Caco-2 (cell line): Measurements from ENCODE around the gene IGSF8. TPM values are rescaled to one million over a fixed set of nuclear protein-coding genes. Genes with fewer than 3 reads are reported as not detected.

ENCODE experiments used
- BruUV-seq: library from RNA; stranded (reverse); fragments of 400-500 nt; replicated peaks from 2 replicates; lab custom pipeline; 2021; lab: Mats Ljungman, UMichigan
- CTCF ChIA-PET: fragments of 300-600 bp; sonication (Branson Sonifier 250); formaldehyde crosslinking; loops from one replicate; lab custom pipeline; 2022; ENCODE audit warnings: antibody characterized with exemption; lab: Charles Lee
- POLR2A ChIA-PET: fragments of 300-600 bp; sonication (Branson Sonifier 250); formaldehyde crosslinking; loops from one replicate; lab custom pipeline; 2022; ENCODE audit warnings: antibody characterized with exemption; lab: Charles Lee
- DNase-seq, 2 experiments: peaks; one replicate each; pipeline versions ENCODE4 v3.0.0 to v3.0.0-alpha.2; 2020 to 2022
- H3K27me3 ChIP-seq: replicated peaks from 2 replicates; pipeline ENCODE4 v1.6.0; 2011; ENCODE audit warnings: low read length; ENCODE audit not compliant: control insufficient read depth, insufficient read depth
- H3K36me3 ChIP-seq: 2 replicates; pipeline ENCODE4 v1.5.1; 2011; ENCODE audit warnings: low read length; ENCODE audit not compliant: control insufficient read depth, insufficient read depth
- H3K4me1 ChIP-seq: fragments of 250-450 bp; sonication (Bioruptor Pico); 2 replicates; pipeline ENCODE4 v1.5.1; 2020; ENCODE audit warnings: mild to moderate bottlenecking
- H3K4me3 ChIP-seq: 2 replicates; pipeline ENCODE4 v1.5.1; 2011; ENCODE audit warnings: low read depth, mild to moderate bottlenecking, control low read depth, low read length
- H3K9me3 ChIP-seq: fragments of 250-450 bp; sonication (Bioruptor Pico); 2 replicates; pipeline ENCODE4 v1.5.1; 2020; ENCODE audit warnings: mild to moderate bottlenecking, moderate library complexity
- H3K27ac Mint-ChIP-seq: one replicate; pipeline ENCODE4 v1.8.0; 2022; ENCODE audit warnings: mixed read lengths; ENCODE audit not compliant: unreplicated experiment
- H3K27me3 Mint-ChIP-seq: one replicate; pipeline ENCODE4 v1.8.0; 2022; ENCODE audit warnings: mixed read lengths; ENCODE audit not compliant: insufficient read depth, unreplicated experiment
- H3K36me3 Mint-ChIP-seq: one replicate; pipeline ENCODE4 v1.8.0; 2022; ENCODE audit warnings: mild to moderate bottlenecking, mixed read lengths; ENCODE audit not compliant: insufficient read depth, unreplicated experiment
- H3K4me1 Mint-ChIP-seq: one replicate; pipeline ENCODE4 v1.8.0; 2022; ENCODE audit warnings: low read depth, mixed read lengths; ENCODE audit not compliant: unreplicated experiment
- H3K4me3 Mint-ChIP-seq: one replicate; pipeline ENCODE4 v1.8.0; 2022; ENCODE audit warnings: mild to moderate bottlenecking, moderate library complexity, mixed read lengths; ENCODE audit not compliant: unreplicated experiment
- H3K9me3 Mint-ChIP-seq: one replicate; pipeline ENCODE4 v1.8.0; 2022; ENCODE audit warnings: mixed read lengths; ENCODE audit not compliant: unreplicated experiment
- intact Hi-C: fragments of 100-400 bp; cut with micrococcal nuclease; formaldehyde crosslinking; loops from one replicate; pipeline ENCODE4 v1.10.0; 2022; ENCODE audit not compliant: unreplicated experiment
- total RNA-seq: library from RNA; stranded (reverse); gene quantifications from 2 replicates; pipeline ENCODE4 v1.2.3, GENCODE V29; 2022
- TF ChIP-seq, protein P1 (sequence below), 2 experiments: fragments of 200-600 bp in 1 of 2; IDR thresholded peaks; 1 replicate in 1 of 2; 2 replicates in 1 of 2; pipeline versions ENCODE4 v1.5.1 to v1.8.0; 2011 to 2022; ENCODE audit warnings: antibody characterized with exemption in 1 of 2, control low read depth in 1 of 2, inconsistent platforms in 1 of 2, low read depth in 1 of 2, low read length in 1 of 2, mild to moderate bottlenecking in 1 of 2, moderate library complexity in 1 of 2; ENCODE audit not compliant: insufficient read depth in 1 of 2, severe bottlenecking in 1 of 2, unreplicated experiment in 1 of 2

Gene IGSF8
- total RNA-seq, 1 experiment from 2014 or later = 15.4 TPM

DNA sequence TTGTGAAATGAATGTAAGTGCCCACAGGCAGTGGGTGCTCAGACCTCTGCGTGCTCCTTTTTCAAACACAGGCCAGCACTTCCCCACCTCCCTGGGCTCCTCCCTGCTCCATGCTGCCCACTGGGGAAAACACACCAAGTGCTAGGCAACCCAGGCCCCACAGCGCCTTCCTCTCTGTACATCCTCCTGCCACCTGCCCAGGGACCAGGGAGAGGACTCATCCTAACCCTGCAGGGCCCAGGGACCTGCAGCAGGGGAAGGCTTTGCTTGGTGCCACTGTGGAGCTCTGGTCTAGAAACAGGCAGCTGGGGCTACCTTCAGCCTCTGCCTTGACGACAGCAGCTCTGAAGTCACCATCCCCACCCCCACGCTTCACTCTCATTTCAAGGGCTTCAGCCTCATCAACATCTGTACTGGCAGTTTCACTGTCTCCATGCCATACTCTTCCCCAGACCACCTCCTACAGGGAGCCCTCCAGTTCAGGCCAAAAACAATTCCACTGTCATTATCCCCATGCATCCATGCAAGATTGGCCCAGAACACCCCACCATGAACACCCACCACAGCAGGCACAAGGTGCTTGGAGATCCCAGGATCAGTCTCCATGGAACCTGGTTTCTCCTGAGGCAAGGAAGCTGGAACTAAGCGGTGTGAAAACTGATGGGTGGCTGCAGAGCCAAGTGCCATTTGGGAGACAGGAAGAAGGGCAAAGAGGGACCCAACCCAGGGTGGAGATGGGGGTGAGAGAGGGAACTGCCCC is 1.1 kb downstream of the IGSF8 start:
- TF ChIP-seq, protein P1, sequence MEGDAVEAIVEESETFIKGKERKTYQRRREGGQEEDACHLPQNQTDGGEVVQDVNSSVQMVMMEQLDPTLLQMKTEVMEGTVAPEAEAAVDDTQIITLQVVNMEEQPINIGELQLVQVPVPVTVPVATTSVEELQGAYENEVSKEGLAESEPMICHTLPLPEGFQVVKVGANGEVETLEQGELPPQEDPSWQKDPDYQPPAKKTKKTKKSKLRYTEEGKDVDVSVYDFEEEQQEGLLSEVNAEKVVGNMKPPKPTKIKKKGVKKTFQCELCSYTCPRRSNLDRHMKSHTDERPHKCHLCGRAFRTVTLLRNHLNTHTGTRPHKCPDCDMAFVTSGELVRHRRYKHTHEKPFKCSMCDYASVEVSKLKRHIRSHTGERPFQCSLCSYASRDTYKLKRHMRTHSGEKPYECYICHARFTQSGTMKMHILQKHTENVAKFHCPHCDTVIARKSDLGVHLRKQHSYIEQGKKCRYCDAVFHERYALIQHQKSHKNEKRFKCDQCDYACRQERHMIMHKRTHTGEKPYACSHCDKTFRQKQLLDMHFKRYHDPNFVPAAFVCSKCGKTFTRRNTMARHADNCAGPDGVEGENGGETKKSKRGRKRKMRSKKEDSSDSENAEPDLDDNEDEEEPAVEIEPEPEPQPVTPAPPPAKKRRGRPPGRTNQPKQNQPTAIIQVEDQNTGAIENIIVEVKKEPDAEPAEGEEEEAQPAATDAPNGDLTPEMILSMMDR (IDR thresholded peaks at IDR 0.05; ENCODE audit: insufficient read depth in 1 of 2, low read depth in 1 of 2, low read length in 1 of 2, severe bottlenecking in 1 of 2, unreplicated experiment in 1 of 2) = no peak
- ChIA-PET CTCF (interaction anchor here (0.7 to 2.3 kb wide), 8 partner anchors 12 to 194 kb away, joined by 3 to 13 read pairs (median 12); no protein-coding TSS in a partner anchor), POLR2A (no interaction called here)
- Mint-ChIP-seq H3K36me3 (peaks cover 11% of the 10 kb centered on the region), H3K4me3 (peak overlapping the region; percentile 86), H3K27me3 (no peaks in the 10 kb centered on the region), H3K9me3 (no peaks in the 10 kb centered on the region), H3K4me1 (peaks cover 18% of the 10 kb centered on the region), H3K27ac (peak overlapping the region; percentile 77)
- DNase-seq = no peak
- Histone ChIP-seq H3K36me3 (no peaks in the 10 kb centered on the region; the same call in 1 of the 2 replicates), H3K9me3 (no peaks in the 10 kb centered on the region), H3K27me3 (no peaks in the 10 kb centered on the region), H3K4me3 (peak overlapping the region; percentile 83), H3K4me1 (peaks cover 30% of the 10 kb centered on the region)
- intact Hi-C loops = no loop called here
- TSS peak; percentile 44 for BruUV-seq

GRCh38 chr1:160096274-160097116 is 1.9 kb downstream of the IGSF8 start:
- Histone ChIP-seq H3K36me3 (no peaks in the 10 kb centered on the region; the same call in 1 of the 2 replicates), H3K27me3 (no peaks in the 10 kb centered on the region), H3K9me3 (no peaks in the 10 kb centered on the region), H3K4me1 (peaks cover 28% of the 10 kb centered on the region), H3K4me3 (no peak overlapping the region)
- TF ChIP-seq, protein P1 (IDR thresholded peaks at IDR 0.05; ENCODE audit: insufficient read depth in 1 of 2, low read depth in 1 of 2, low read length in 1 of 2, severe bottlenecking in 1 of 2, unreplicated experiment in 1 of 2) = no peak
- ChIA-PET CTCF (interaction anchor here (0.7 to 1.6 kb wide), 3 partner anchors 11 to 124 kb away, joined by 3 to 4 read pairs (median 3); no protein-coding TSS in a partner anchor), POLR2A (no interaction called here)
- intact Hi-C loops = no loop called here
- Mint-ChIP-seq H3K4me1 (peaks cover 15% of the 10 kb centered on the region), H3K36me3 (peaks cover 11% of the 10 kb centered on the region), H3K27ac (no peak overlapping the region), H3K9me3 (no peaks in the 10 kb centered on the region), H3K27me3 (no peaks in the 10 kb centered on the region), H3K4me3 (no peak overlapping the region)
- no TSS peak for BruUV-seq
- DNase-seq = peak; percentile 35 to 51
